RPMI7951 (cell line): Measurements from ENCODE around the gene EGFLAM. TPM values are rescaled to one million over a fixed set of nuclear protein-coding genes. Genes with fewer than 3 reads are reported as not detected.

Experiments used
- DNase-seq: peaks from one replicate; pipeline ENCODE4 v3.0.0-alpha.2; 2012; ENCODE audit warnings: low read depth
- total RNA-seq: library from RNA; depleted of rRNA; stranded (reverse); fragments of >200 nt; shearing (Covaris generic); gene quantifications from 2 replicates; pipeline ENCODE4 v1.2.3, GENCODE V29; 2014

EGFLAM gene
- total RNA-seq, 1 experiment from 2014 or later = 0.12 TPM

- no peak for DNase-seq
Observed at GRCh38 chr5:38469707-38470267, 211.4 kb downstream of the EGFLAM start.

- DNase-seq = no peak
Observed at GRCh38 chr5:38471709-38472108, 213.3 kb downstream of the EGFLAM start.

GRCh38 chr5:38472541-38472940 is 214.2 kb downstream of the EGFLAM start:
- no peak for DNase-seq

DNA sequence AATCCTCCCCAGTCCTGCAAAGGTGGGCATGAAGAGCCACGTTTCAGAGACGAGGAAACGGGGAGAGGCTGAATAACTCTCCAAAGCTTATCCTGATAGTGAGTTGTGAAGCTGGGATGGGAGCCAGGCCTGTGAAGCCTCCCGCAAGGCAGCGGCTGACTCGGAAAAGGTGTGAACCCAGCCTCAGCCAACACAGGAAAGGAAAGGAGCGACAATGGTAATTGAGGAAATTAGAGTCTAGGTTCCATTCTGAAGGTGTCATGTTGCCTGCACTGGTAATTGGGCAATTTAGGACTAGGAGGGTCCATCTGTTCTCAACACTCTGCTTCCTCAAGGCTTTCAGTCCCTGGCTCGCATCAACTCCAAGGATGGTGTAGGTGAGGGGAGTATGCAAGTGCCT is 214.6 kb downstream of the EGFLAM start:
- no peak for DNase-seq

- no peak for DNase-seq
Observed at GRCh38 chr5:38478166-38478565, 219.8 kb downstream of the EGFLAM start.

DNA sequence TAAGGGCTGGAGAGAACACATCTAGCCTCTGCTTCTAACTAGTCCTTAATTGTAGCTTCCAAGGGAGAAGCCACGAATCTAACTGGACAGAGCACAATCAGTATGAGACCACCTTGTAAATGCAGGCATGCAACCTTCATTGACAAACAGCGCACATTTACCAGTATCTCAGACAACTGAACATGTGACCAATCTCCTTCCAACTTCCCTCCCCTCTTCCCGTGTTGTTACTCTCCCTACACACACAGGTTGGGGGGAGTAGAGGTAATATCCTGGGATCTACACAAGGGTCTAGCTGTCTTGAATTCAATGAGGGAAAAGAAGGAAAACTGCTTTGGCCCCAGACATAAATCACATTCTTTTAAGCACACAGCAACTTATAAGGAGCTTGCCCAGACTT is 220.5 kb downstream of the EGFLAM start:
- DNase-seq = no peak

DNA sequence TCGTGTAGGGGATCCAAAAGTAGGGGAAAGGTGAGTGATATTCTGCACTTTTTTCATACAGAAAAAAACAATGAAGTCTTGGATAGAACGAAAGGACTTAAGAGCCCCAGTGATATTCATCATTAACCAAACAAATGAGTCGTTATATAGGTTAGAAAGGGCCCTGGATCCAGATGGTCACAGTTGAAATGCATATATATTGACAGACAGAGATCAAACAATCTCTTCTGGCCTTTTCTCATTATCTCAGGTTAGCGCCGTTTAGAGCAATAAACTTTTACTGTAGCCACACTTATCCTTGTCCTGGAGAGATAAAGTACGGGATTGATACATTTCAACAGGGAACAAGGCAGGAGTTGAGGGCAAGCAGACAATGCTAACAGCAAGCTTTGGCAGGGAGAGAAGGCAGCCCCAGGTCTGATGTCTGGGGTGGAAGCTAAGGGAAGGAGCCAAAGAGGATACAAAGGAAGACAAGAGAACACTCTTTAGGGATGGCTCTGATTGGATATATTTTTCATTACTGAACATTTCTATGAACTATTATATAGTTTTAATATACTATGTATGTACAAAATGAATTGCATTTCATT is 221.1 kb downstream of the EGFLAM start:
- no peak for DNase-seq

GRCh38 chr5:38483805-38484398 is 225.5 kb downstream of the EGFLAM start:
- DNase-seq = no peak

DNA sequence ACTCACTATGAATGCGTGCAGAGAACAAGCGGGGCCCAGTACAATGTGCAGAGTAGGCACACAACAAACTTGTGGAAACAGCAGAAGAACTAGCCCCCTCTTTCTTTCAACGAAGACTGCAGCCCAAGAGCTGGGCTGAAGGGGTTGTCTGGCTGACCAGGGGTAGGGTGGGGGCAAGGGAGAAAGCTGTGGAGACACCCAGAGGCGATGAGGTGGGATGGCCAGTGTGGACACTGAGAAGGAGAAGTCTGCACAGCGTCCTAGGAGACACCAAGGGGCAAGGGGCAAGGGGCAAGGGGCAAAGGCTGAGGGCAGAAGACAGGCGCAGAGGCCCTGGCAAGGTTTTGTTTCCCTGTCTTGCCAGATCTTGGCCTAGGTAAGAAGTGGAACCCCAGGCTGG is 235.8 kb downstream of the EGFLAM start:
- no peak for DNase-seq

- no peak for DNase-seq
Observed at GRCh38 chr5:38494763-38495162, 236.4 kb downstream of the EGFLAM start.

DNA sequence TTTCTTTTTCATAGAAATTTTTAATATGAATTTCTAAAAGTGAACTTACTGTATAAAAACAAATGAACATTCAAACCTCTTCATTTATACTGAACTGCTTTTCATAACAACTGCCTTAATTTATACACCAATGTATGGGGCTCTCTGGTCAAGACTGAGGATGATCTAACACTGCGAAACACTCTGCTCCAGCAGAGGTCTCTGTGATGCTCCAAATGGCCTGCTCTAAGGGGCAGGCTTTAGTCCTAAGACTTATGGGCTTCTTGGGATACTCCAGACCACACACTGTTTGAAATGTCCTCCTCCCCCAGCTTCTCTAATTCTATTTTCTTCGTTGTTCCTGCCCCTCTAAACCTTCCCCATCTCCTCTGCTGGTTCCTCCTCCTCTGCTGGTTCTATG is 239.6 kb downstream of the EGFLAM start:
- peak; percentile 20 for DNase-seq

GRCh38 chr5:38500573-38501260 is 242.4 kb downstream of the EGFLAM start:
- DNase-seq = peak; percentile 62

DNA sequence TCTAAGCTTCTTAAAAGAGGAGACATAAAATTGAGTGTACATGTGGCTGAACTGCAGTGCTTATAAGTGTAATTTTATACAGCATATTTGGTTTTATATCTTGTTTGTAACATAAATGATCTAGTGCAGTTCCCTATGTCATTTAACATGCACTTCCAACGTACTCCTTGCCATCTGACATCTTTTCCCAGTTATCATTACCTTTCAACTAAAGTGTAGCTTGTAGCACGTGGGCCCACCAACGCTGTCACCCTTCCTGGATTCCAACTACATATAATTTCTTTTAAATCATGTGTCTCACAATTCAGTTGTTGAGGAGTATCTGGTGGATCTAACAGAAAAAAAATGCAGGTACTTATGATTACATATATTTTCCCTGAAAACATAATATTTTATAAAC is 247.9 kb downstream of the EGFLAM start:
- DNase-seq = no peak

DNA sequence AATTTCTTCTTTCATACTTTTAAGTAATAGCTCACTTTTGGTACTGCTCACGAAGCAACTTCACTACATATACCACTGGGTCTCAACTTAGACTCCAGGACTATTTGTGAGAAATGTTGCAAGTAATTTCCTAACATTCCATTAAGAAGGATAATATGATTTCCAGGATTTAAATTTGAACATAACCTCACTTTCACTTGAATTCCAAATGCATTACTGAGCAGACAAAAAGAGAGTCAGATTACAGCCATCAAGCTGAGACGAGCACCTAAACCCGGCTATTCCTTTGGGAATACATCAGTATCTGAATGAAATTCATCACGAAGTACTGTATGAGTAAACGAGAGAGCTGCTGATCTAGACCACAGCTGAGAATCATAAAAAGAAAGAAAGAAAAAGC is 250.8 kb downstream of the EGFLAM start:
- peak; percentile 52 for DNase-seq
